GM04504 (cell line): Measurements from ENCODE around the gene STRN3.

ENCODE experiments used
- DNase-seq: peaks from one replicate; pipeline ENCODE4 v3.0.0-alpha.2; 2012; ENCODE audit warnings: low read depth

Gene STRN3

GRCh38 chr14:30872602-30873001, 153.6 kb downstream of the STRN3 start:
- DNase-seq, result no peak

DNA sequence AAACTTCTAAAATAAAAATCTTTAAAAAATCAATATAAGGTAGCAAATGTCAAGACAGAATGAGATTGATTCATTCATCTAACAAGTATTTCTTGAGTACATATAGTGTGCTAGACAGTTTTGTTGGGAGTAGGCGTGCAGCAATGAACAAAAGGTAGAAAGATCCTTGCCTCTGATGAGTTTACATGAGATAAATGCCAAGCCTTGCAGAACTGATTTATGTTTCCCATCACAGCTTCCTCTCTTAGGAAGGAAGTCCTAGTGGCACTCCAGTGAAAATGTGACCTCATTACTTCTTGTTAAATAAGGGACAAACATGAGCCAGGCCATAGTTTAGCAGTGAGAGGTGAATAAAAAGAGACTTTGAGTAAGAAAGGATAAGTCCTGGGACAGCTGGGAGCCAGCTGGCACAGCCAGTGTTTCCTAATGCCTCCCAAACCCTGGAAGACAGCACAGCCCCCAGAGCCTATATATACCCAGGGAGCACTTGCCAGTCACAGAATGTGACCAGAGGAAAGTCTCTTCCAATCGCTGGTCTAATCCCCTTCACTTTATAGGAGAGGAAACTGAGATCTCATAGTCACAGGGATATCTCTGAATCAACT, 156.5 kb downstream of the STRN3 start:
- no peak for DNase-seq

- no peak for DNase-seq
Observed at GRCh38 chr14:30868736-30869135, 157.4 kb downstream of the STRN3 start.

DNA sequence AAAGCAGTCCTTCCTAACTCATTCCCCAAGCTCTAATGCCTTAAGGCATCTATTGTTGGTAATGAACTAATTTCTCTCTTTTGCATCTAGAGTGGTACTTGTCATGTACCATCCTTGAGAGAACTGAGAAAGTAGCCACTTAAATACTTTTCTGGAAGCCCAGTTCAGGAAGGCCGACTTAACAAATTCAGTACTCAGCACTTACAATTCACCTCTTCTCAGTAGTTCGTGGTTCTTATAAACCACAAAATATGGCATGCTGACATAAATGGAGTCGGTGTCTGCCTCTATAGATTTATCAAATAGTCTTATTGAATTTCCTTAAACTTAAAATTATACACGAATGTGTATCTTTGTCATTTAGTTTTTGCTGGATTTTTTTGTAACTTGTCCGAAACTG, 161.2 kb downstream of the STRN3 start:
- no peak for DNase-seq

- DNase-seq, result no peak
Observed at GRCh38 chr14:30861200-30861599, 165.0 kb downstream of the STRN3 start.

DNA sequence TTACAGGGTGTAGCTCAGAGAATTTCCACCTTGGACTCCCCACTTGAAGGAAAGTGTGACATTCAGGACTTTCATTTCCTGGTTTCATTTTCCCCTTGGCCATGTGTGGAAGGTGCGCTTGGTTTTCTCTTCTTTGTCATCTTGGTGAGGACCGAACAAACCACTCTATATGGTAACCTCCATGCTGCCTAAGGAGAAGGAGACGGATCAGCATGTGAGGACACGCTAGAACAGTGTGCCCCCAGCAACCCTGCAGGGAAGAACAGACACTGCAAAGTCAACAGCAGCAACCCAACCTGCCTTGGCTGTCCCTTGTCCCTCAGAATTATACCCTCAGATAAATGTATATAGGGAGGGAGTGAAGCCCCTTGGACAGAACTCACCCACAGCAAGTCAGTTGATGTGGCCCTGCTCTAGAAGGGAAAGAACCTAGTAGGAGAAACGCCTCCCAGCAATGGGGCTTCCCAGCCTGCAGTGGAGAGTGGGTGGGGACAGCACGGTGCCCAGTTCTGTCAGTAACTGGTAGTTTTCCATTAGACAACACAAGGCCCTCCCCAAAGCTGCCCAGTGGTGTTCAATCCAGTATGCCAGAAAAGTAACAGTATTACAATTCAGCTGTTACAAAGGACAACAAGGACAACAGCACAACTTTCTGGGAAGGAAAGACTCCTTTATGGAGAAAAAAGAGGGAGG, 170.7 kb downstream of the STRN3 start:
- no peak for DNase-seq

- no peak for DNase-seq
Observed at GRCh38 chr14:30854492-30854891, 171.7 kb downstream of the STRN3 start.

GRCh38 chr14:30853946-30854345, 172.2 kb downstream of the STRN3 start:
- no peak for DNase-seq

- DNase-seq, result no peak
Observed at GRCh38 chr14:30849983-30850382, 176.2 kb downstream of the STRN3 start.

DNA sequence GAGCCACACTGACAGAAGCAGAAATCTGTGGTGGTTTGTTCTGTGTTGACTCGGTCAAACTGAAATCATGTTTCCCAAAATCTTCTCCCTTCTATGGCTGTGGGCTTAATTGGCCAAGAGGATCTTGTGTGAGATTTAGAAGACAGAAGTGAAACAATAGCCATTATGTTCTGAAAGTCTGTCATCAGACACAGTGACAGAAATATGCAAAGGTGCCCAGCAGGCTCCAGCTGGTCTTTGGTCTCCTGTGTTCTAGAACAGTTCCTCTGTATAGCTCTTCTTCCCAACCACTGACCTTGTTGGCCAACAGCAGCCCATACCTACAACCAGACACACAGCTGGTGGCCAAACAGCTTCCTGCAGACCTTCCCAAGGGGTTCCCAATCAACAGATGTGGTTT, 176.8 kb downstream of the STRN3 start:
- no peak for DNase-seq

DNA sequence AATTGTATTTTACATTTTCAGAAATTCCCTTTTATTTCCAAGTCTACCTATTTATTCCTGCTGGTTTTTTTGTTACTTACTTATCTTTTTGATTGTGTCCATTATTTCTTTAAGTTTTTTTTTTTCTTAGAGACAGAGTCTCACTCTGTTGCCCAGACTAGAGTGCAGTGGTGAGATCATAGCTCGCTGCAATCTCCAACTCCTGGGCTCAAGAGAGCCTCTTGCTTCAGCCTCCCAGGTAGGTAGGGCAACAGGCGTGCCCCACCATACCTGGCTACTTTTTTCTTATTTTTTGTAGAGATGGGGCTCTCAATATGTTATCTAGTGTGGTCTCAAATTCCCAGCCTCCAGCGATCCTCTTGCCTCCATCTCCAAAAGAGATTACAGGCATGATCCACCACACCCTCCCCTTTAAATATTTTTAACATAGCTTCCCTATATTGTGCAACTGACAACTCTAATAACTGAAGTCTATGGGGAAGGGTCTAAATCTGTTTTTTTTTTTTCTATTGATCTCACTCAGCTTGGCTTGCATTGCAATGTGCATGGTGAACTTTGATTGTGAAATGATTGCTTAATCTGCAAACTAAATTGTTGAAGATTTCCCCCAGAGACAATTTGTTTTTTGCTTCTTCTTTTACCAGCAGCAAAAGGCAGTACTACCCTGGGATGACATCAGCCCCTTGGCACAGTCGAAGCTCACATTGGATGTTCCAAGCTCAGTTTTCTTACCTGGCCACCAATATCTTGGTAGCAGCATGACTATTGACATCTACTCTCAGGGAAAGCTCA, 177.5 kb downstream of the STRN3 start:
- no peak for DNase-seq
